ENCODE measurements around the gene EFEMP1. TPM values are rescaled to one million over a fixed set of nuclear protein-coding genes. Genes with fewer than 3 reads are reported as not detected.

EFEMP1 gene
- polyA plus RNA-seq, 3 donors, result not detected

DNA sequence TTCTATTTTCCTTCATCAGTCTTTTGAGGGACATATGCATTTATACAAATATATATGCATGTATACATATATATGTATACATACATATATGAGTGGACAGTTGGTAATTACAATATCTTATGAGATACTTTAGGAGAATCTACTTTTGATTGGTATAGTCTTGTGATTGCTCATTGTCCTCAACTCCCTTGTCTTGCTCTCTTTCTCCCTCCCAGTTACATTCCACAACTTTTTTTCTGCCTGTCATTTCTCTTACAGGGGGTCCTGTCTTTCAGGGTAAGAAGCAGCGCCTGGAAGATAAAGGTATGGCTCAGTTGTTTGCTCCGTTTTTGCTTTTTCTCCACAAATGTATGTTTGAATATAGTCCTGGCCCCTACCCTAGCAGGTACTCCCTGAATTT, 19.9 kb downstream of the EFEMP1 start:
- peaks cover 1% of the 10 kb centered on the region for H3K4me1 Mint-ChIP-seq
- DNase-seq, result no peak
- Histone ChIP-seq H3K4me3 (replicated peaks in 1 of 3; ENCODE audit: low read depth in 2 of 3, low read length in 3 of 3) (no peak overlapping the region), H3K36me3 (replicated peaks in 1 of 2; ENCODE audit: control insufficient read depth in 1 of 2, insufficient read depth in 2 of 2, low read length in 2 of 2) (no peaks in the 10 kb centered on the region), H3K9me3 (replicated peaks in 1 of 2; ENCODE audit: control insufficient read depth in 1 of 2, insufficient read depth in 1 of 2, low read length in 2 of 2) (no peaks in the 10 kb centered on the region), H3K4me2 (replicated peaks; ENCODE audit: extremely low read depth, low read length, poor library complexity, severe bottlenecking) (no peak overlapping the region), H2AFZ (ENCODE audit: insufficient read depth, low read depth, low read length, poor library complexity, severe bottlenecking) (no peak overlapping the region), H4K20me1 (ENCODE audit: insufficient read depth, low read length) (no peaks in the 10 kb centered on the region), H3K79me2 (ENCODE audit: insufficient read depth, low read length) (no peaks in the 10 kb centered on the region), H3K27ac (ENCODE audit: low read depth in 1 of 2, low read length in 2 of 2) (no peak overlapping the region), H3K4me1 (ENCODE audit: control insufficient read depth in 1 of 2, insufficient read depth in 2 of 2, low read length in 2 of 2) (no peaks in the 10 kb centered on the region), H3K9ac (ENCODE audit: insufficient read depth, low read length, poor library complexity, severe bottlenecking) (no peak overlapping the region), H3K27me3 (ENCODE audit: control insufficient read depth in 2 of 2, insufficient read depth in 2 of 2, low read length in 2 of 2) (no peaks in the 10 kb centered on the region)
- no peaks in the 10 kb centered on the region for H3K36me3 Mint-ChIP-seq
- H3K27me3 Mint-ChIP-seq (ENCODE audit: low read depth in 3 of 3), result peaks cover 0 to 5% (median 4%) of the 10 kb centered on the region in 3 donors
- H3K9me3 Mint-ChIP-seq, result peaks cover 0 to 6% (median 4%) of the 10 kb centered on the region in 7 donors
- H3K4me3 Mint-ChIP-seq, result no peak overlapping the region
- intact Hi-C loops (cut with micrococcal nuclease), result no loop called here
- no CpG with 5 or more reads among the region's 2 CpGs for WGBS (ENCODE audit: insufficient coverage)
- H3K27ac Mint-ChIP-seq, result no peak overlapping the region
- TF ChIP-seq, protein P1, sequence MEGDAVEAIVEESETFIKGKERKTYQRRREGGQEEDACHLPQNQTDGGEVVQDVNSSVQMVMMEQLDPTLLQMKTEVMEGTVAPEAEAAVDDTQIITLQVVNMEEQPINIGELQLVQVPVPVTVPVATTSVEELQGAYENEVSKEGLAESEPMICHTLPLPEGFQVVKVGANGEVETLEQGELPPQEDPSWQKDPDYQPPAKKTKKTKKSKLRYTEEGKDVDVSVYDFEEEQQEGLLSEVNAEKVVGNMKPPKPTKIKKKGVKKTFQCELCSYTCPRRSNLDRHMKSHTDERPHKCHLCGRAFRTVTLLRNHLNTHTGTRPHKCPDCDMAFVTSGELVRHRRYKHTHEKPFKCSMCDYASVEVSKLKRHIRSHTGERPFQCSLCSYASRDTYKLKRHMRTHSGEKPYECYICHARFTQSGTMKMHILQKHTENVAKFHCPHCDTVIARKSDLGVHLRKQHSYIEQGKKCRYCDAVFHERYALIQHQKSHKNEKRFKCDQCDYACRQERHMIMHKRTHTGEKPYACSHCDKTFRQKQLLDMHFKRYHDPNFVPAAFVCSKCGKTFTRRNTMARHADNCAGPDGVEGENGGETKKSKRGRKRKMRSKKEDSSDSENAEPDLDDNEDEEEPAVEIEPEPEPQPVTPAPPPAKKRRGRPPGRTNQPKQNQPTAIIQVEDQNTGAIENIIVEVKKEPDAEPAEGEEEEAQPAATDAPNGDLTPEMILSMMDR (IDR thresholded peaks at IDR 0.05), result no peak

DNA sequence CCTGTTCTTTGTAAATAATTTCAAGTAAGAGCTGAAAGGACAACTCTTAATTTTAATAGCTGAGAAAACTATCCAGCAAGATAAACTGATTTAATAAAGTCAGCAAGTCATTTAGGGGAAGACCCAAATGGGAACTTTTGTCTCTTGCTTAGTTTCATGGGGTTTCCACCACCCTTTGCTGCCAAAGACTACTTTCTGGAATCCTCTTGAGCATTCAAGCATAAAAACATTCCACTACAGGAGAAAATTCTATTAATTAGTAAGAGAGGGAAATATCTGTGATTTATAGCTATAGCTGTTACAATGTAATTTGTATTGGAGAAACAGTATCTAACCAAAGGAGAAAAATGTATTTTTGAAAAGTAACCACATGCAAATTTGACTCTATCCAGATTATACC, 20.6 kb downstream of the EFEMP1 start:
- Mint-ChIP-seq H3K27me3 (ENCODE audit: low read depth in 3 of 3) (peaks cover 0 to 4% (median 2%) of the 10 kb centered on the region in 3 donors), H3K27ac (no peak overlapping the region), H3K9me3 (peaks cover 0 to 6% (median 4%) of the 10 kb centered on the region in 7 donors), H3K36me3 (no peaks in the 10 kb centered on the region), H3K4me1 (peaks cover 1% of the 10 kb centered on the region), H3K4me3 (no peak overlapping the region)
- intact Hi-C loops (cut with micrococcal nuclease), result no loop called here
- Histone ChIP-seq H3K4me3 (replicated peaks in 1 of 3; ENCODE audit: low read depth in 2 of 3, low read length in 3 of 3) (no peak overlapping the region), H3K27ac (ENCODE audit: low read depth in 1 of 2, low read length in 2 of 2) (no peak overlapping the region), H3K27me3 (ENCODE audit: control insufficient read depth in 2 of 2, insufficient read depth in 2 of 2, low read length in 2 of 2) (no peaks in the 10 kb centered on the region), H3K9ac (ENCODE audit: insufficient read depth, low read length, poor library complexity, severe bottlenecking) (no peak overlapping the region), H2AFZ (ENCODE audit: insufficient read depth, low read depth, low read length, poor library complexity, severe bottlenecking) (no peak overlapping the region), H3K9me3 (replicated peaks in 1 of 2; ENCODE audit: control insufficient read depth in 1 of 2, insufficient read depth in 1 of 2, low read length in 2 of 2) (no peaks in the 10 kb centered on the region), H3K4me1 (ENCODE audit: control insufficient read depth in 1 of 2, insufficient read depth in 2 of 2, low read length in 2 of 2) (no peaks in the 10 kb centered on the region), H3K79me2 (ENCODE audit: insufficient read depth, low read length) (no peaks in the 10 kb centered on the region), H4K20me1 (ENCODE audit: insufficient read depth, low read length) (no peaks in the 10 kb centered on the region), H3K36me3 (replicated peaks in 1 of 2; ENCODE audit: control insufficient read depth in 1 of 2, insufficient read depth in 2 of 2, low read length in 2 of 2) (no peaks in the 10 kb centered on the region), H3K4me2 (replicated peaks; ENCODE audit: extremely low read depth, low read length, poor library complexity, severe bottlenecking) (no peak overlapping the region)
- TF ChIP-seq, protein P1 (IDR thresholded peaks at IDR 0.05), result no peak
- DNase-seq, result no peak

Measured in CD14-positive monocyte (primary cell).